HG03521 (cell line): ENCODE measurements around the gene INSIG1.

ENCODE experiments used
- ATAC-seq: cut with Tn5 transposase; IDR thresholded peaks from one replicate; pipeline ENCODE4 v1.9.1; 2021; ENCODE audit warnings: mild to moderate bottlenecking, moderate library complexity; ENCODE audit not compliant: unreplicated experiment

INSIG1 gene

GRCh38 chr7:155299535-155300202 is 2.0 kb downstream of the INSIG1 start:
- no peak for ATAC-seq

- ATAC-seq = no peak
Observed at GRCh38 chr7:155300641-155301452, 3.2 kb downstream of the INSIG1 start.

- ATAC-seq = no peak
Observed at GRCh38 chr7:155303039-155303593, 5.4 kb downstream of the INSIG1 start.

GRCh38 chr7:155303897-155304296 is 6.2 kb downstream of the INSIG1 start:
- ATAC-seq = no peak

- ATAC-seq = no peak
Observed at GRCh38 chr7:155305231-155305904, 7.7 kb downstream of the INSIG1 start.

GRCh38 chr7:155306673-155307470 is 9.2 kb downstream of the INSIG1 start:
- no peak for ATAC-seq

- no peak for ATAC-seq
Observed at GRCh38 chr7:155308330-155309020, 10.8 kb downstream of the INSIG1 start.

- ATAC-seq = no peak
Observed at GRCh38 chr7:155309021-155309338, 11.3 kb downstream of the INSIG1 start.

- ATAC-seq = no peak
Observed at GRCh38 chr7:155310425-155311114, 12.9 kb downstream of the INSIG1 start.

- ATAC-seq = no peak
Observed at GRCh38 chr7:155311826-155312537, 14.3 kb downstream of the INSIG1 start.

GRCh38 chr7:155312633-155313032 is 15.0 kb downstream of the INSIG1 start:
- no peak for ATAC-seq

GRCh38 chr7:155313096-155313495 is 15.4 kb downstream of the INSIG1 start:
- ATAC-seq = no peak

- ATAC-seq = no peak
Observed at GRCh38 chr7:155315977-155316376, 18.3 kb downstream of the INSIG1 start.

- no peak for ATAC-seq
Observed at GRCh38 chr7:155316427-155317113, 18.9 kb downstream of the INSIG1 start.

GRCh38 chr7:155317114-155317434 is 19.4 kb downstream of the INSIG1 start:
- no peak for ATAC-seq

- no peak for ATAC-seq
Observed at GRCh38 chr7:155318245-155318644, 20.6 kb downstream of the INSIG1 start.

GRCh38 chr7:155322530-155322929 is 24.9 kb downstream of the INSIG1 start:
- no peak for ATAC-seq

GRCh38 chr7:155323001-155323638 is 25.4 kb downstream of the INSIG1 start:
- ATAC-seq = no peak
